Thoracic aorta (tissue), 2 donors: ENCODE results near the gene PKP1. TPM values are rescaled to one million over a fixed set of nuclear protein-coding genes. Genes with fewer than 3 reads are reported as not detected.

Source experiments
- ATAC-seq: fragments of 150-250 bp; one replicate; pipeline ENCODE4 v1.8.0; 2017; ENCODE audit warnings: low read depth; ENCODE audit not compliant: insufficient number of reproducible peaks, low FRiP score
- DNase-seq: peaks from one replicate; pipeline ENCODE4 v3.0.0-alpha.2; 2020; ENCODE audit warnings: low spot score
- H3K27ac ChIP-seq, 2 donors: fragments of 200-600 bp; sonication (generic); 1 replicate in 1 of 2; 2 replicates in 1 of 2; pipeline ENCODE4 v1.5.1; 2016; ENCODE audit warnings: mild to moderate bottlenecking in 2 of 2, moderate library complexity in 2 of 2
- H3K27me3 ChIP-seq: fragments of 200-600 bp; sonication (generic); replicated peaks from 2 replicates; pipeline ENCODE4 v1.6.0; 2016; ENCODE audit warnings: mild to moderate bottlenecking; ENCODE audit not compliant: insufficient read depth
- H3K36me3 ChIP-seq: fragments of 200-600 bp; sonication (generic); one replicate; pipeline ENCODE4 v1.5.1; 2016
- H3K4me1 ChIP-seq, 2 donors: fragments of 200-600 bp; sonication (generic); 1 replicate in 1 of 2; 2 replicates in 1 of 2; pipeline versions ENCODE4 v1.5.1 to v1.6.0; 2016; ENCODE audit warnings: low read depth in 2 of 2, mild to moderate bottlenecking in 1 of 2; ENCODE audit not compliant: control insufficient read depth in 1 of 2
- H3K4me3 ChIP-seq: fragments of 200-600 bp; sonication (generic); 2 replicates; pipeline ENCODE4 v1.5.1; 2016; ENCODE audit warnings: mild to moderate bottlenecking
- H3K9me3 ChIP-seq: fragments of 200-600 bp; sonication (generic); 2 replicates; pipeline ENCODE4 v1.5.1; 2016
- total RNA-seq, 2 donors: library from RNA; depleted of rRNA; stranded (reverse); fragments of >200 nt; gene quantifications; one replicate each; pipeline versions ENCODE4 v1.1.0 to v1.2.3, GENCODE V29; 2016
- TF ChIP-seq, protein P1 (sequence below): fragments of 200-600 bp; sonication (generic); IDR thresholded peaks from one replicate; pipeline ENCODE4 v1.5.1; 2019; ENCODE audit warnings: antibody characterized with exemption

PKP1 gene
- total RNA-seq, 2 donors from 2014 or later, result 0.54 TPM; not detected in 1

GRCh38 chr1:201270616-201271390 is 12.5 kb upstream of the PKP1 start:
- ATAC-seq (no peak), DNase-seq (no peak)
- Histone ChIP-seq H3K27me3 (no peaks in the 10 kb centered on the region), H3K4me1 (no peaks in the 10 kb centered on the region), H3K36me3 (no peaks in the 10 kb centered on the region), H3K27ac (no peak overlapping the region), H3K4me3 (no peak overlapping the region), H3K9me3 (no peaks in the 10 kb centered on the region)
- TF ChIP-seq, protein P1, sequence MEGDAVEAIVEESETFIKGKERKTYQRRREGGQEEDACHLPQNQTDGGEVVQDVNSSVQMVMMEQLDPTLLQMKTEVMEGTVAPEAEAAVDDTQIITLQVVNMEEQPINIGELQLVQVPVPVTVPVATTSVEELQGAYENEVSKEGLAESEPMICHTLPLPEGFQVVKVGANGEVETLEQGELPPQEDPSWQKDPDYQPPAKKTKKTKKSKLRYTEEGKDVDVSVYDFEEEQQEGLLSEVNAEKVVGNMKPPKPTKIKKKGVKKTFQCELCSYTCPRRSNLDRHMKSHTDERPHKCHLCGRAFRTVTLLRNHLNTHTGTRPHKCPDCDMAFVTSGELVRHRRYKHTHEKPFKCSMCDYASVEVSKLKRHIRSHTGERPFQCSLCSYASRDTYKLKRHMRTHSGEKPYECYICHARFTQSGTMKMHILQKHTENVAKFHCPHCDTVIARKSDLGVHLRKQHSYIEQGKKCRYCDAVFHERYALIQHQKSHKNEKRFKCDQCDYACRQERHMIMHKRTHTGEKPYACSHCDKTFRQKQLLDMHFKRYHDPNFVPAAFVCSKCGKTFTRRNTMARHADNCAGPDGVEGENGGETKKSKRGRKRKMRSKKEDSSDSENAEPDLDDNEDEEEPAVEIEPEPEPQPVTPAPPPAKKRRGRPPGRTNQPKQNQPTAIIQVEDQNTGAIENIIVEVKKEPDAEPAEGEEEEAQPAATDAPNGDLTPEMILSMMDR, result no peak

DNA sequence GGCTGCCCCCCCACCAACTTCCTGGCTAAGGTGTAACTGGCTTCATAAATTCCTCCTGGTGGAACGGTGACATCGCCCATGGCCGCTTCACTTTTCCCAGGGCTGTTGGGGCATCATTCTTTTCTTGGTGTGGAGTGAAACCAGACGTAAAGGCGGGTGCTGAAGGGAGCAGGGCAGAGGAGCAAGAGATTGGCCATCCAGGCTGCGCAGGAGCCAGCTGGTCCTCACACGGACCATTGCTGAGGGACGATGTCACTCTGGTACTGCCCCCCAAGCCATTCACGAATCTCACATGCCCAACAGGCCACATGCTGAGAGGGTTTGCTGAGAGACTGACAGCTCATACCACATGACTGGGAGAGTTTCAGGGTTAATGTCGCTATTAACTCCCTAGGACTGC is 10.5 kb upstream of the PKP1 start:
- no peaks in the 10 kb centered on the region for H3K4me1 ChIP-seq

DNA sequence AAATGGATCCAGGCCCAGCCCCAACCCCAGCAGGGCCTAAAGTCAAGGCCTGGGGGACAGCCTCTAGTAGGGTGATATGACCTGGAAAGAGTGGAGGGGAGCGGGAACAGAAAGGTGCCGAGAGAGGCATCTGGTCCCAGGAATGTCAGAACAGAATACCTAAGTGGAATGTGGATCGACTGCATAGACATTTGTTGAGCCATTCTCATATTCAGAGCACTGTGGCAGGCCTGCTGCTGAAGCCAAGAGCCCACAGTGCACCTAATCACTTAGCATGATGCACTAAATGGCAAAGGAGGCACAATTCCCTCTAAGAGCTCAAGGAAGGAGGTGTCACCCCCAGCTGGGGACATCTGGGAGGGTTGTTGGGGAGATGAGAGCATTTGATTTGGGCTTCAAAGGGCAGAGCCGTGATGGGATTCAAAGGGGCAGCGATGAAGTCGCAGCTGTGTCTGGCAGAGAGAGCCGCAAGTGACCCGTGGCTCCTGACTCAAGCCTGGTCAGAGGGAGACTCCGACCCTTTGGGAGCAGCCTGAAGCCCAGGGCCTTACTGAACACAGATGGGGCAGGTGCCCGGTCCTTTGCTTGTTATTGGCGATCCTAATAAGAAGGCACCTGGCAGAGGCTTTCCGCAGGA is 8.6 kb upstream of the PKP1 start:
- TF ChIP-seq, protein P1, result no peak
- no peak for DNase-seq
- no peaks in the 10 kb centered on the region for H3K27me3 ChIP-seq
- H3K4me3 ChIP-seq, result no peak overlapping the region
- no peak for ATAC-seq
- no peaks in the 10 kb centered on the region for H3K4me1 ChIP-seq
- no peaks in the 10 kb centered on the region for H3K9me3 ChIP-seq
- H3K36me3 ChIP-seq, result no peaks in the 10 kb centered on the region
- H3K27ac ChIP-seq, result no peak overlapping the region

More for the DNA sequence above, 10.5 kb upstream of the PKP1 start:
- Histone ChIP-seq H3K9me3 (no peaks in the 10 kb centered on the region), H3K4me3 (no peak overlapping the region), H3K27me3 (no peaks in the 10 kb centered on the region), H3K36me3 (no peaks in the 10 kb centered on the region), H3K27ac (no peak overlapping the region)
- DNase-seq (no peak), ATAC-seq (no peak)
- TF ChIP-seq, protein P1, result no peak

- H3K4me1 ChIP-seq, result no peaks in the 10 kb centered on the region
- ATAC-seq (no peak), DNase-seq (no peak)
- no peaks in the 10 kb centered on the region for H3K9me3 ChIP-seq
- no peak overlapping the region for H3K27ac ChIP-seq
- no peaks in the 10 kb centered on the region for H3K27me3 ChIP-seq
- H3K4me3 ChIP-seq, result no peak overlapping the region
- H3K36me3 ChIP-seq, result no peaks in the 10 kb centered on the region
- TF ChIP-seq, protein P1, result no peak
These were observed 8.0 kb upstream of the PKP1 start for GRCh38 chr1:201275253-201275666.

GRCh38 chr1:201276891-201277290 is 6.4 kb upstream of the PKP1 start:
- DNase-seq, result no peak
- H3K36me3 ChIP-seq, result no peaks in the 10 kb centered on the region
- H3K27me3 ChIP-seq, result no peaks in the 10 kb centered on the region
- TF ChIP-seq, protein P1, result no peak
- H3K9me3 ChIP-seq, result no peaks in the 10 kb centered on the region
- no peak overlapping the region for H3K27ac ChIP-seq
- H3K4me3 ChIP-seq, result no peak overlapping the region
- no peak for ATAC-seq
- H3K4me1 ChIP-seq, result no peaks in the 10 kb centered on the region
